ENCODE results near the gene RAD18.

Gene RAD18

DNA sequence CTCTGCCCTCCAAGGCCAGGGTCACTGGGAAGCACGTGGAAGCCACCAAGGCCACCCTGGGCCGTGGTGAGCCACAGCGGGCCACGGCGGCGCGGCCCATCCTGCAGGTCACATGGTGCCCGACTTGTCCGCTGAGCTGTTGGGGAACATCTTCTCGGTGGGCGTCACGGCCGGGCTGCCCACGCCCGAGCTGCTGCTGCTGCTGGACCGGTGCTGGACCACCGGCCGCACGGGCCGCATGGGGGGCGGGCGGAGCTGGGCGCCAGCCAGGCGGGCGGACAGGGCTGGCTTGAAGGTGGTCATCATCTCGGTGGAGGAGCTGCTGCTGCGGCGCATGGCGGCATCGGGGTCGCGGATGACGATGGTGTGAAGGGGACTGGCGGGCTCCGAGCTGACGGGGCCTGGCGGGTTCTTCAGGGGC lies 22.1 kb upstream of the RAD18 start:
- no peak for DNase-seq

DNA sequence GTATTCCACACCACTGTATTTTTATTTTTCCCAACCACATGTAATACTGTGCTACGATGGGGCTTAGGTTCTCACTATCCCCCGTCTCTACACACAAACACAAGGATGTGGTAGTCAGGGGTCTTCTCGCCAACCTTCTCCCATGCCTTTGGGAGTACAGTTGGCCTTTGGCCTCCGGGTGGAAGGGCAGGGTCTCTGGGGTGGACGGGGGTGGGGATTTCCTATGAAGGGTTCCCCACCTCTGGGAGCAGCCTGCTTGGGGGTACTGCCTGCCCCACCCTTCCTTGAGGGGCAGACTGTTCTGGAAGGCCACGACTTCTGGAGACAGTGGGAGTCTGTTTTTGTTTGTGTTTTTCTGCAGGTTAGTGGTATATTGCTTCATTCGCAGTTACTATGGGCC lies 21.3 kb upstream of the RAD18 start:
- DNase-seq: no peak

DNA sequence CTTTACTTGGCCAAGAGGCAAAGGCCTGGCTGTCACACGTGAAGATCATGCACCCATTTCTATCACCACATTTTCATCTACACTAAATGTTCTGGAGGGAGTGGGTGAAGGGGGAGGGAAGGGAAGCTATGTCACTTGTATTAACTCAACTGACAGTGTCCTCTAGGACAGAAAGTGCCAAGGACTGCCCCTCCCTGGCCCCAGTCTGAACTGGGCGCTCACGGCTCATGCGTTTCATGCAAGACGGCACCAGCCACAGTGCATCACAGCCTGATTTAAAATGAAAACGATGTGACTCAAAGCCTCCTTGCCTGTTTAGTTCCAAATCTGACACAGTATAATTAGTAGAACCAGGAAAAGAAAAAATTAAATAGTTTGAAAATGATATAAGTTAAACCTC lies 20.8 kb upstream of the RAD18 start:
- no peak for DNase-seq

DNA sequence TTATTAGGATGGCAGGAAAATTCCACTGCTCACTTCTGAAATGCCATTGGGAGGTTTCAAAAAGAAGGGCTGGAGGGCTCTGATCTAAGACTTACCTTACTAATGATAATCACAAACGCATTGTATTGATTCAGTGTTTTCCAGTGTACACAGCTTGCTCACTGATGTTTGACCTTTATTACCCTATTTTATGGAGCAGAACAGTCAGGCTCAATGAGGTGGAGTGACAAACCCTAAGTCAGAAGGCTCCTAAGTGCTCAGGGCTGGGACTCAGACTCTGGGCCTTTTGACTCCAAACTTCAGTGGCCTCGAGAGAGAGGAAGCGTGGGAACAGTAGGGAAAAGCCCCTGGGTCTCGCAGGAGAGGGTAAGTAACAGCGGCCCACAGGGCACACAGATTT lies 20.3 kb upstream of the RAD18 start:
- DNase-seq: no peak

DNA sequence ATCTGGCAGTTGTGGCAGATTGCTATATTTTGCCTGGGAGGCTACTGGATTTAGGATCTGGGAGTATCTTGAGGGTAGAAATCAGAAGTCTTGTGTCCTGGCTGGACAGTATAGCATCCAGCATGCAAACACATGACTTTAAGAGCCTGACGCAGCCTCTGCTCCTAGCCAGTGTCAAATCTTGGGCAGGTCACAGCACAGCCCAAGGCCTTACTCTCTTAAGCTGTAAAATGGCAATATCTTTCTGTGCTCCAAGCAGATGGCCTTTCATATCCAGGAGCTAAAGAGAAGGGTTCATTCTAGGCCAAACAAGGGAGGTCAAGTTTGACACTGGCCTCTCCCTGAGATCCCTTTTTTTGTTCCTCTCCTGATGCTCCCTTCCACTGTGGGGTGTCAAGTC lies 19.8 kb upstream of the RAD18 start:
- no peak for DNase-seq

DNA sequence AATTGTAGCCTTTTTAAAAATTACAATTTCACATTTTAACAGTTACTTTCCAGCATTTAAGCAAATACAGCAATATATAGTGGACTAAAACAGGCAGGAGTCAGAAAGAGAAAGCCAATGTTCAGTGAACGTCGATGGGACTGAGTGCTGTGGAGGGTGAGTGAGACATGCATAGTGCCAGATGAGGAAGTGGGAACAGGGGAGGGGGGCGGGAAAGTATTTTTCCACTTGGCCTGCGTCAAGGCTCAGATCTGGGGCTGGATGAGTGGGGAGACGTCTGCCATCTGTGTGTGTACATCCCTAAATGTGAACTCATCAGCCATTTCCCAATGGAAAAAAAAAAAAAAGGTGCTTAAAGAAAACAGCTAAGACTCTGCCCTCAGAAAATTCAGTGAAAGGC lies 19.2 kb upstream of the RAD18 start:
- peak; percentile 65 to 83 (median 77) for DNase-seq

DNA sequence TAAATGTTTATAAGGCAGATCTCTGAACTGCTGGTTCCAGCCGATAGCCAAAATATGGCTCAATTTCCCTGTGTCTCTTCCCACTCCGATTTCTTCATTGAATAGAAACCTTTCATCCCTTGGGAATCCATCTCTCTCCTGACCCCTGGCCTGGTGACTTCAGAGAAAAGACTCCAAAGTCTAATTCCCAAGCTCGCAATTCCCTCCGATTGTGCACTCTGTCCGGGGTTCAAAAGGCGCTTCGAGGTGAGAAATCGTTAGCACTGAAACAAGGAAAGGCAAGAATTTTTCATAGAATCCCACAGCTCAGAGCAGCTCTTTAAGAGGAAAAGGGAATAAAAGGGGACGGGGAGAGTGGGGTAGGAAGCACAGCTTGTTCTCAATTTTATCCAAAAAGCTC lies 18.4 kb upstream of the RAD18 start:
- DNase-seq: no peak

DNA sequence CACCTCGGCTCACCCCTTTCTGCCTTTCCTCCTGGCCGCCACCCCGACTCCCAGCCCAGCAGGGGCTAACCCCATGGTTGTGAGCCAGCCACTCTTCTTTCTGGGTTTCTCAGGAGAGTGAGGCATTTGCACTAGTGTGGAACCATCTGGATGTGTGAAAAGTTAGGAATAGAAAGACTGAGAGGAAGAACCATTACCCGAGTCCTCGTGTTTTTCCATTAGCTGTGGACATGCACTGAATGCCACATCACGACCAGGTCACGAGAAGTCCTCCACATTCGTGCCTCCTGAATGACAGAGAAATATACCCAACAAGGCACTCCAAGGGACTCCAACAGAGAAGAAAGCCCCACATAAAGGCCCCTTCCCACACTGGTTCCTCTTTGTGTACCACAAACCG lies 18.0 kb upstream of the RAD18 start:
- DNase-seq: peak in 1 of 3 donors; percentile 11

DNA sequence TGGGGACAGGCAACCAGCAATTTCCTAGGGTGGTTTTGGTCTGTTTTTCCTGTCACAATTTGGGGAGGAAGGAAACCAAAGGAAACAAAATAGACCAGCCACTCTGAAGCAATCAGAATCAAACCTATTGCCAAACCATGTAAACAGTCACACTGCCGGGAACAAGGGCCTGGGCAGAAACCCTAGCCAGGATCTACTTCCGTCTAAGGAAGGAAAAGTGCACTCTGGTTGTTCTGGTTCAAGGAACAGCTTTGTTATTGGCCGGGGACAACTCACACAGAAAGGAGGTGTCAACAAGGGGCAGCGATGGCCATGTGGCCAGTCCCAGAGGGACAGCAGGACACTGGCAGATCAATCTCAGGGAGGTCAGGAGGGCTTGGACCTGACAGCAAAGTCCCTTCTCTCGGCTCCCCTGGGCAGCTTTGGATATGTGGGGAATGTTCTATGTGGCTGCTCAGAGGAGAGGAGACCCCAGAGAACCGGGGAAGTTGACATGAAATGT lies 17.5 kb upstream of the RAD18 start:
- DNase-seq: peak; percentile 21 to 57 (median 25)

DNA sequence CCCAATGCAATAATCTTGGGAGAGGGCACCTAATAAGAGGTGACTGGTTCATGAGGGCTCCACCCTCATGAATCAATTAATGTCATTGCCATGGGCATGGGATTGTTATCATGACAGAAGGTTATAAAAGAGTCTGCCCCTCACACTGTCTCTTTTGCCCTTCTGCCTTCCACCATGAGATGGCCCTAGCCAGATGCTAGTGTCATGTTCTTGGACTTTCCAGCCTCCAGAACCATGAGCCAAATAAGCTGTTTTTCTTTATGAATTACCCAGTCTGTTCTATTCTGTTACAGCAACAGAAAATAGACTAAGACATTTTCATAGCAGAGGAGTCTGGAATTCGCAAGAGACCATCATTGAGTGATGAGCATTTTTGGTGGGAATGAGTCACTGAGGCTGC lies 16.0 kb upstream of the RAD18 start:
- DNase-seq: no peak

DNA sequence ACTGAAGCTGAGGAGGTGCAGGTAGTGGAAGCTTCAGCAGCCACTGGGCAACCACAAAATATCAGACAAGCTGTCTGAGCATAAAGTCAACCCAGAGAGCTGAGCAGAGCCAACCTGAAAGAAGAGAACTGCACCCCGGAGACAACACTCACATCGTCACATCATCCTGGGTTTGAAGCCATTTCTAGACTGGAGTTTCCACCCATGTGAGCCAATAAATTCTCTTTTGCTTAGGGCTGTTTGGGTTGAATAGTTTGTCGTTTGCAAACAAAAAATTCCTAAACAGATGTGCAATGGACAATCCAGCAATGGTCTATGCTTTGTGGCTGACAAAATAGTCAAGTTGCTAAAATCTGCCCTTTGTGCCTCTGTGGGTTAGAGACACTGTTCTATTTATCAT lies 15.3 kb upstream of the RAD18 start:
- no peak for DNase-seq

DNA sequence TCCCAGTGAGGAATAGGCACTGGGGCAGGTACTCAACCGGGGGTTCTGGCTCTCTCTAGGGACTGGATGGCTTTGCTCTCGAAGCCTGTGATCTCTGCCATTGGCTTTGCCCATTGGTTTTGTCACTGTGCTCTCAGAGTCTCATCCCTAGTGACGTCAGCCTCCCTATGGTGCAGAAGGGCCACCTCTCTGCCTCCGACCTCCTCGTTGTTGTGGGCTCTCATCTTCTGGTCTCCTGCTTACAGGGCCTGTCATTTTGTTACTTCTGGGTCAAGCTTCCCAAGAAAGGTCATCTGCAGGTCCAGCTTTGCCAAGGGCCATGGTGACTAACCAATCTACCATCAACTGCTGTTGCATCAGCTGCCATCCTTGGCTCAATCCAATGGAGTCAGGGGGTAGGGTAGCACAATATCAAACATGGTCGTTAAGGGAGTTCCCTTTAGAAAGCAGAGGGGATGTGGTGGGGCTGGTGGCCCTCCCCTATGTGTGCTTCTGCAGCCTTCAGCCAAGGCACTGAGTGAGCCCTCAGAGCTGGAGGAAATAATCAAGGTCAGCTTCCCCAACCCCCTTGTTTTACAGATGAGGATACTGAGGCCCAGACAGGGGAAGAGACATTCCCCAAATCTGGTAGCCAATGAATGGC lies 13.4 kb upstream of the RAD18 start:
- DNase-seq: no peak

DNA sequence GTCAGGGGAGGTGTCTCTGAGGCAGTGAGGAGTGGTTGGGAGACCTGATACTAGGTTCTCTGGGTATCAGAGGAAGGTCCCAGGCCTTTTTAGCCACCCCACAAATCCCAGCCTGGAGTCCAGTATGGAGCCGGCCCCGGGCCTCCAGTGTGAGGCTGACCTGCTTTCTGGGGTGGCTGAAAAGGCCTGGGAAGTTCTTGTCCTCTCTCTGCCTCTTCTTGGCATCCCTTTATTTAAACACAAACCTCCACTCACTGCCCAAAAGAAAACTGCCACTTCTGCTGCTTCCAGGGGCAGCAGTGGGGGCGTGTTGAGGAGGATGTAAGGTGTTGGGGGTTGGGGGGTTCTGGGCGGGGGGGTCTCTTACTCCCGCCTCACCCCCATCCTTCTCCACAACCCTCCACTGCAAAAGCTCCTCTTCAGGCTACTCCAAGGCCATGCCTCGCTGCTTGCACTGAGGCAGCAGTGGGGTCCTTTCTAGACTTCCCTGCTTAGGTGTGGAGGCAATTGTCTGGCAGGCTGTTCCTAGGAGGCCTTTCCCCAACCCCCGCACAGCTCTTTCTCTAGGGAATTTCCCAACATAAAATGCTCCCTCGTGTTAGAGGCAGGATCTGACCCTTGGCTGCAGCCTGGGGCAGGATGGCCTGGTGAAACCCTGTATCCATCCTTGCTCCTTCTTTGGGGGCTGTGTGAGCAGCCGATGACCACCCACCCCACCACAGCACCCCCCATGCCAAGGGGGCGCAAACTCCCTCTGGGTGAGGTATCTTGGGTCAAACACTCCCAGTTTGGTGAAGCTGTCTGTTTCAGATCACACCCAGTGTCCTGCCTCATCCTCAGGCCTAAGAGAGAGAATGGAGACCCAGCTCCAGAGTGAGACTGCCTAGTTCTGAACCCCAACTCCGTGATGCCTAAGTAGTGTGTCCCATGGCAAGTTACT lies 12.1 kb upstream of the RAD18 start:
- no peak for DNase-seq

DNA sequence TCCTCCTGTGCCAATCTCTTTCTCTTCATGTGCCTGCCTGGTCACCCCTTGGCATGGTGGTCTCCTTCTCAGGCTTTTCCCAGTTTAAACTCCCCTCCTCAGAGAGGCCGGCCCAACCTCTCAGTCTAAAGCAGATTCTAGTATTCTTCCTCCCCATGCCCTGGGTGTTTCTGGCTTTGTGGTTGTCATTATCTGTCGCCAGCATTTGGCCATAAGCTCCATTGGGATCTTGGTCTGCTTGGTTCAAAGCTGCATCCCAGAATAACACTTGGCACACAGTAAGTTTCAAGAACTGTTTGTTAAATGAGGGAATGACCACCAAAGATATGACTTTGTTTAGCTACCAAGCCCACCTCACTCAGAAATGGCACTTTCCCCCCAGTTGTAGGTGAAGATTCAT lies 11.2 kb upstream of the RAD18 start:
- no peak for DNase-seq

DNA sequence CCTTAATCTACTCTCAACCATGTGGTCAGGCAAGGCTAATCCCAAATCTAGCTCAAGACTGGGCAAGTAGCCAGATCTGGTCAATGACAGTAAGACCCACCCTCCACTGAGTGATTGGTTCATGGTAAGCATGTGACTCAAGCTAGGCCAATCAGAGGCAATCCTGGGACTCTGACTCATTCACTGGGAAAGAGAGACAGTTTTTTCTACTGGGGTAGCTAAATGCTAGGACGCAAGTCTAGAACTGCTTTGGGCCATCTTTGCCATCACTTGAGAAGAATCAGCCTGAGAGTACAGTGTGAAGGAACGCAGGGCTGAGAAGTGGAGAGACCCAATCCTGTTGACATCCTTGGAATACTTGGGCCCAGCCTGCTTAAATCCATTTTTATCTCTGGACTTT lies 9.4 kb upstream of the RAD18 start:
- DNase-seq: peak; percentile 40 to 54 (median 52)

DNA sequence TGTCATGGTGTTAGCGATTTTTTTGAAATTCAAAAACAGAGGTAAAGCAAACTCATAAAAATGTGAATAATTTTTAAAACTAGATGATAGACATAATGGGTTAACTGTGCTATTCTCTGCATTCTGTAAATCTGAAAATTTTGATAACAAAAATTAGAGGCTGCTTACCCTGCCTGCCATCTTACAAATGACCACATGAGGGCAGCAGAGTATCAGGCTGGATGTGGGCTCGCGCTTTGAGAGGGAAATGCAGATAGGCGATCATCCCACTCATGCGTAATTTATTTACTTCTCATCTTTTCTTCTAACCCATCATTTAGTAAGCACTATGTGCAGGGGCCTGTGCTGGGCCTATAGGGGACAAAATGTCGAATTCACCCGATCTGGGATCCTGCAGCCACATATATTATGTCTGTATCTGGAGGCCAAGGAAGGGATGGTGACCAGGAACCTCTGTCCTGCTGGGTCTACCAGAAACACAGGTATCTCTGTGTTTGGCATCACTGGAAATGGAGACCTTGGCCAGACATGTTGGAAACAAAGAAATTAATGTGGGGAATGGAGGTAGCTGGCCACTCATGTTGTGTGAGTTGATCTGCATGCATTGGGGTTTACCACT lies 7.8 kb upstream of the RAD18 start:
- peak; percentile 71 to 81 (median 73) for DNase-seq

DNA sequence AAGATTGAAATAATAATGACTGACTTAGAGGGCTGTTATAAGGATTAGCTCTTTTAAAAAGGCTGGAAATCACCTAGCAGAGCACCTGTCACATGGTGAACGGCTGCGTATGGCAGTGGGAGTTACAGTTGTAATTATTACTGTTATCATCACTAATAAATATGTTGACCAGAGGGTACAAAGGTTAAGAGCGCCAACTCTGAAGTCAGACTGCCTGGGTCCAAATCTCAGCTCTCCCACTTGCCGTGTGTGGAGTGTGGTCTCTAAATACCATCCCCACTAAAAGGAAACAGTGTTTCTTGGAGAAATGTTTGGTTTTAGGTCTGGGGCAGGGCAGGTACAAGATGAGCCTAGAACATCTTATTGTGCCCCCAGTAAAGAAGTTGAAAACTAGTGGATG lies 6.0 kb upstream of the RAD18 start:
- no peak for DNase-seq

DNA sequence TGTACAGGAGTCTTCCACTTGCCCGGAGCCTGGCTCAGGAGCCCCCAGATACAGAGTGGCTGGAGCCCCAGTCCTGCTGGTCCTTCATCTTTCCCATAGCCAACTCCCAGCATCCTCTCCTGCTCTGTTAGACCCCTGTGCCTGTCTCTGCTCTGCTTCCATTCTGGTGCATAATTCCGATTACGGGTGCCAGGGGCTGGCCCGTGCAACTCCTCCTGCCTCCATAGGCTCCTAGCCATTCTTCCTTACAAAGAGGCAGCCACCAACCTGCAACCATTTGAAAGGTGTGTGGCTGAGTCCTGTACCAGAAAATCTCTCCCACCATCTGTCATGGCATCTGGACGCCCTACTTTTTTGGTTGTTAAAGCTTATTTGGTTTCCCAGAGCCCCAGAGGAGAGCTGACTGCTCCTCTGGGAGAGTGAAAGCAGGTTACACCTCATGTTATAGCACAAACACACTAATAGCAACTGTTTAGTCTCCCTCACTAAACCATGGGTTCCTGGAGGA lies 5.2 kb upstream of the RAD18 start:
- DNase-seq: no peak

DNA sequence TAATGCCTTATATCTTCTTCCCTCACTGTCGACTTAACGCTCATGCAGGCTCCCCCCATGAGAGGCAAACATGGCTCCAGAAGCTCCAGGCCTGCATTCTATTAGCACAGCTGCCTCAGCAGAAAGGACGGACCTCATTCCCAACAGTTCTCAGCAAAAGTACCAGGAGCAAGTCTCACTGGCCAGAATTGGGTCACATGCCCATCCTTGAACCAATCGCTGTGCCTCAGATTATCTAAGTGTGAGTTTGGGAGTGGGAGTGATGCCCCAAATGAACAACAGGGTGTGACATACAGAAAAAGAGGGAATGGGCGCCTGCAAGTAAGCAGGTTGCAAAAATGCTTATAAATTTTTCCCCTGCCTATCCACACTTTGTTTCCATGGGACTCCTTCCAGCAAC lies 4.3 kb upstream of the RAD18 start:
- no peak for DNase-seq

DNA sequence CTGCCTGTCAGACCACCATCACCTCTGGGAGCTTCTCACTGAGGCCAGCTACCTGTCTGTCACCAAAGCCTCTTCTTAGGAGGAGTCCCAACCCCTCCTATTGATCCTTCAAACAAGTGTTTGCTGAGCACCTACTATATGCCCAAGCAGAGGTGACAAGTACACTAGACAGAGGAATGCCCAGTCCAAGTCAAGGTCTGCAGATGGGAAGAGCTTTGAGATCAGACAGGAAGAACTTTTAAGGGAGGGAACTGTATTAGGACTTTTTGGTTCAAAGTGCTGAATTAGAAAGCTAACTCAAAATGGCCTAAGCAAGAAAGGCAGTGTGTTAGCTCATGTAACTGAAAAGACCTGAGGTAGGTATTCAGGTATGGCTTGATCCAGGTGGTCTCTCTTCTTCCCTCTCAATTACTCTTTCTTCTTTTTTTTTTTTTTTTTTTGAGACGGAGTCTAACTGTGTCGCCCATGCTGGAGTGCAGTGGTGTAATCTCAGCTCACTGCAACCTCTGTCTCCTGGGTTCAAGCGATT lies 3.6 kb upstream of the RAD18 start:
- DNase-seq: no peak

DNA sequence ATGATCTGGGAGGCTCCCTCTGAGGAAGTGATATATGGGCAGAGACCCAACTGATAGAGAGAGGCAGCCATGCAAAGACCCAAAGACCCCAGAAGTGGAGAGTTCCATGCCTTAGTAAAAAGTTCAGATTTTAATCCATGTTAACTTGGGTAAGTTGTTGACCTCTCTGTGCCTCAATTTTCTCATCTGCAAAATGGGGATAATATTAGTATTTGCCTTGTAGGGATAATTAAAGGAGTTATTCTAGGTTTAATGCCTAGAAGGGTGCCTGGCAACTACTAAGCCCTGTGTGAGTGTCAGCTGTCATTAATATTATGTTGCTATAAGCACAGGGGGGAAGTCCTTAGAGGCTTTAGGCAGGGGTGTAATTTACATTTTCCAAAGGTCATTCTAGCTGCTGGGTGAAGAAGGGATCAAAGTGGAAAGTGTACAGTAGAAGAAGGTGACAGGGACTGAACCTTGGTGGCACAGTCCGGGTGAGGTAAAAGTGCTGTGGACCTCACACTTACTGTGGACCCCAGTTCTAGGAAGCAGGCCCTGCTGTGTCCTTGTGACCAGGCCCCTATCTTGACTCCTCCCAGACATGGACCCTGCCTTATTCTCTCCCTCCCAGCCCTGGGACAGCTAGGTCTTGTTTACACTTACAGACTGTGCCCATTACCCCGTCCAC lies 3.0 kb upstream of the RAD18 start:
- no peak for DNase-seq
